ENCODE results near the gene DUSP7. TPM values are rescaled to one million over a fixed set of nuclear protein-coding genes. Genes with fewer than 3 reads are reported as not detected.

Gene DUSP7
- total and polyA plus RNA-seq, 10 donors: 5.4 to 68.6 (median 36.2) TPM

DNA sequence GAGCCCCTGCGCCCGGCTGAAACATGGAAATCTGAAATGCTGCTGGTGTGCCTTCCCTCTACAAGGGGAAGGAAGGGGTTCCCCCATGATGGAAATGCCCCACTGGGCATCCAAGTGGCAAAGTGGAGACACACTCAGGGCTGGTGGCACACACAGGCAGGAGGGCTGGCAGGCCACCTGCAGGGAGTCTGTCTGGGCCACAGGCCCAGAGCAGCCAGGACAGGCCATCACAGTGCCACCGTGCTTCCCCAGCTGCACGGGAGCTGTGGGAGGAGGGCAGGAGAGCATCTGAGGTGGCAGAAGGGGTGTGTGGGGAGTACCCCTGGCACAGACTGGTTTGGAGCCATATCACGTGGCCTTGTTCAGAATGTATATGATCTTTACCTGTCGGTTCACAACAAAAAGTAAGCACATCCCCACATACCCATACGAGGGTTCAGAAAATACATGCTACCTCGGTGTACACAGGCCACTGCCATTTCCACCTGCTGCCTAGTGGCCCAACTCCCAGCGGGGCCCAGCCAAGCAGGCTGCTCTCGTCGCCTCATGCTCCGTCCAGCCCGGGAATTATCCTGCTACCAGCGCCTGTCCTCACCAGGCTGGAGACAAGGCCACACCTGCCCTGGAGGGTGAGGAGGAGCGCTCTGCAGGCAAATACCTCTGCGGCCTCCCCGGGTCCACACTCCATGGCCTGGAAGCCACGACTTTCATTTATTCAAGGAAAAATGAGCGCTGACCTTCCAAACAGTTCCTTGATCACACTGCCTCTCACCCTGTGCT is 22.6 kb upstream of the DUSP7 start:
- Histone ChIP-seq H3K4me3 (no peak overlapping the region), H3K27ac (no peak overlapping the region), H3K4me1 (peaks cover 0 to 28% (median 11%) of the 10 kb centered on the region in 6 donors), H3K27me3 (replicated peaks in 1 of 7) (no peaks in the 10 kb centered on the region), H3K9me3 (no peaks in the 10 kb centered on the region), H3K36me3 (peaks cover 0 to 22% (median 0%) of the 10 kb centered on the region in 6 donors)
- TF ChIP-seq, protein P1, sequence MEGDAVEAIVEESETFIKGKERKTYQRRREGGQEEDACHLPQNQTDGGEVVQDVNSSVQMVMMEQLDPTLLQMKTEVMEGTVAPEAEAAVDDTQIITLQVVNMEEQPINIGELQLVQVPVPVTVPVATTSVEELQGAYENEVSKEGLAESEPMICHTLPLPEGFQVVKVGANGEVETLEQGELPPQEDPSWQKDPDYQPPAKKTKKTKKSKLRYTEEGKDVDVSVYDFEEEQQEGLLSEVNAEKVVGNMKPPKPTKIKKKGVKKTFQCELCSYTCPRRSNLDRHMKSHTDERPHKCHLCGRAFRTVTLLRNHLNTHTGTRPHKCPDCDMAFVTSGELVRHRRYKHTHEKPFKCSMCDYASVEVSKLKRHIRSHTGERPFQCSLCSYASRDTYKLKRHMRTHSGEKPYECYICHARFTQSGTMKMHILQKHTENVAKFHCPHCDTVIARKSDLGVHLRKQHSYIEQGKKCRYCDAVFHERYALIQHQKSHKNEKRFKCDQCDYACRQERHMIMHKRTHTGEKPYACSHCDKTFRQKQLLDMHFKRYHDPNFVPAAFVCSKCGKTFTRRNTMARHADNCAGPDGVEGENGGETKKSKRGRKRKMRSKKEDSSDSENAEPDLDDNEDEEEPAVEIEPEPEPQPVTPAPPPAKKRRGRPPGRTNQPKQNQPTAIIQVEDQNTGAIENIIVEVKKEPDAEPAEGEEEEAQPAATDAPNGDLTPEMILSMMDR (IDR thresholded peaks at IDR 0.05 in 8 of 11, conservative IDR thresholded peaks at IDR 0.05 in 3 of 11): no peak
- TF ChIP-seq POLR2A (IDR thresholded peaks at IDR 0.05) (no peak), POLR2AphosphoS5 (IDR thresholded peaks at IDR 0.05) (no peak)
- intact Hi-C loops (cut with DNase I; ENCODE audit: low total_unique reads): no loop called here
- no peak for DNase-seq
- WGBS, 5 donors: 94 to 96% (median 95%) methylated on average over 18 to 19 of the region's 19 CpGs

DNA sequence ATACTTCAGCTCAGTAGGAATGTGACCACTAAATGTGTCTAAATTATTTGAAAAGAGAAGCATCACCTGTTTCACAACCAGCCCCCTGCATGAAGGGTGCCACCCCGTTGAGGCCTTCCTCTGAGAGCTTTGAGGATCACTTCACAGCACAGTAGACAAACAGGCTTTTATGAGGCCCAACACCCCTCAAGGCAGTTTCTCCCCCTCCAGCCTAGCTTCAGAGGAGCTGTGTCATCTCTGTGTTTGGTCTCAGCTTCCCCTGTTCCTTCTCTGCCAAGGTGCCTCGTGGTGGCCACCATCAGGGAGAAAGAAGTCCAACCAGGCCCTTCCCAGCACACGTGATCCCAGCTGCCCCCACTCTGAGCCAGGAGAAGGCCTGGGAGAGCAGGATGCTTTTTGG is 21.6 kb upstream of the DUSP7 start:
- 33 to 46% (median 43%) methylated on average over 3 of the region's 3 CpGs for WGBS, 5 donors
- H3K4me1 ChIP-seq: peaks cover 0 to 28% (median 11%) of the 10 kb centered on the region in 6 donors
- DNase-seq: no peak
- no peak for TF ChIP-seq POLR2AphosphoS5 (IDR thresholded peaks at IDR 0.05)
- TF ChIP-seq, protein P1 (IDR thresholded peaks at IDR 0.05 in 8 of 11, conservative IDR thresholded peaks at IDR 0.05 in 3 of 11): no peak
- TF ChIP-seq POLR2A (IDR thresholded peaks at IDR 0.05): no peak
- peaks cover 0 to 28% (median 0%) of the 10 kb centered on the region in 6 donors for H3K36me3 ChIP-seq
- no peak overlapping the region for H3K4me3 ChIP-seq
- no peaks in the 10 kb centered on the region for H3K9me3 ChIP-seq
- H3K27me3 ChIP-seq (replicated peaks in 1 of 7): no peaks in the 10 kb centered on the region
- intact Hi-C loops (cut with DNase I; ENCODE audit: low total_unique reads): no loop called here
- H3K27ac ChIP-seq: peak overlapping the region; percentile 32 to 85 (median 66)

DNA sequence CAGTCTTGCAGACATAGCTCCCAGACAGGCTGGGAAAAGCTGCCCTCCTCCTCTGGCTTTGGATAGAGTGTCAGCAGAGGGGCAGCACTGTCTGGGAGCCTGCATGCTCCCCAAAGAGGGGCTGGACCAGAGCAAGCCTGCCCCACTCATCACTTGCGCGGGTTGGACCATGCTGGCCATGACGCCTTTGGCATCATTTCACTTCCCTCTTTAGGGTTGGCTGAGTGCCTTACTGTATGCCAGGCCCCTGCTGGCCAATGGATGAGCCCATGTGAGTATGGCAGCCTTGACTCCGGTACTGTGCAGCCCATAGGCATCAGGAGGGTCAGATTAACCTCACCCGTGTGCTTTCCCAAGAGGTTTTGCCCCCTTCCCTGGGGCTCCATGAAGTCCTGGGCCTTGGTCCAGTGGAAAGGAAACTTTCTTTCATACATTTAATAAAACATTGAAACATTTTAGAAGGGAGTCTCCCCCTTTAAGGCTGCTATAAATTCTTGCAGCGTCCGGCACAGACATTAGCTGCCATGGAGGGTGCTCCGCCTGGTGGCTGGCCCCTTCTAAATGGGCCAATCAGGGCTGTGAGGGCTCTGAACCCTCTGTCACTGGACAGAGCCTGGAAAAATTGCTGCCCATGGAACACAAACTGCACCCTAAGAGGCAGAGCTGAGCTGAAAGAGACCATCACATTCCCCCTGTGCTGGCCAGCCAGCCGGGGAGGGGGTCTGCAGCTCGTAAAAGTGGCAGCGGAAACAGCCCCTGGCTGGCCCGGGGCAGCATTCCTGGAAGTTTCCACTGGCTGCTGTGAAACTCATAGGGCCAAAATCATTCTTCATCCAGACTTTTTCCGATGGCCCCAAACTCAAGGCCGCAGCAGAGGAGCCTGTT is 20.8 kb upstream of the DUSP7 start:
- H3K27me3 ChIP-seq (replicated peaks in 1 of 7): no peaks in the 10 kb centered on the region
- H3K4me1 ChIP-seq: peaks cover 0 to 34% (median 14%) of the 10 kb centered on the region in 6 donors
- DNase-seq: no peak
- no peak for TF ChIP-seq POLR2AphosphoS5 (IDR thresholded peaks at IDR 0.05)
- TF ChIP-seq, protein P1 (IDR thresholded peaks at IDR 0.05 in 8 of 11, conservative IDR thresholded peaks at IDR 0.05 in 3 of 11): peak in 4 of 11 experiments; percentile 21 to 31 (median 28)
- intact Hi-C loops (cut with DNase I; ENCODE audit: low total_unique reads): no loop called here
- no peak overlapping the region for H3K4me3 ChIP-seq
- H3K9me3 ChIP-seq: no peaks in the 10 kb centered on the region
- H3K27ac ChIP-seq: peak overlapping the region; percentile 32 to 85 (median 66)
- 60 to 87% (median 66%) methylated on average over 11 to 14 of the region's 14 CpGs for WGBS, 5 donors
- peaks cover 0 to 28% (median 0%) of the 10 kb centered on the region in 6 donors for H3K36me3 ChIP-seq

Measured in spleen (tissue), 11 donors.